SK-N-SH (cell line): ENCODE results near the gene NLGN1. TPM values are rescaled to one million over a fixed set of nuclear protein-coding genes. Genes with fewer than 3 reads are reported as not detected.

ENCODE experiments used
- CTCF ChIA-PET: fragments of 300-600, 350-600 bp; formaldehyde crosslinking; extraction: SDS; loops from one replicate; lab custom pipeline; 2021; lab: Yijun Ruan, JAX
- POLR2A ChIA-PET: fragments of 350-600 bp; sonication (Branson Sonifier 250); formaldehyde crosslinking; extraction: SDS; loops from one replicate; lab custom pipeline; 2020; ENCODE audit warnings: antibody characterized with exemption, inconsistent platforms; lab: Yijun Ruan, JAX
- DNase-seq: peaks from one replicate; pipeline ENCODE4 v3.0.0; 2012
- H2AFZ ChIP-seq: fragments of 200-600 bp; sonication (generic); 2 replicates; pipeline ENCODE4 v1.8.1; 2016; ENCODE audit warnings: antibody characterized with exemption, mild to moderate bottlenecking, low read depth
- H3F3A ChIP-seq: fragments of 200-600 bp; sonication (generic); replicated peaks from 2 replicates; pipeline ENCODE3; 2016; ENCODE audit warnings: antibody characterized with exemption, mild to moderate bottlenecking; ENCODE audit not compliant: insufficient read depth
- H3K27ac ChIP-seq, 2 experiments: fragments of 200-500 bp in 1 of 2; fragments of 200-600 bp in 1 of 2; sonication (Bioruptor generic) in 1 of 2; sonication (generic), shearing (Covaris generic) in 1 of 2; 2 replicates each; pipeline versions ENCODE4 v1.5.1 to v1.6.1; 2014 to 2016; ENCODE audit warnings: low read depth in 2 of 2, inconsistent platforms in 1 of 2, low read length in 1 of 2, mild to moderate bottlenecking in 1 of 2, mixed read lengths in 1 of 2
- H3K27me3 ChIP-seq: fragments of 200-600 bp; sonication (generic), shearing (Covaris generic); 2 replicates; pipeline ENCODE4 v1.6.1; 2016; ENCODE audit warnings: mixed run types; ENCODE audit not compliant: insufficient read depth
- H3K36me3 ChIP-seq, 2 experiments: fragments of 200-500 bp in 1 of 2; fragments of 200-600 bp in 1 of 2; sonication (Bioruptor generic) in 1 of 2; sonication (generic) in 1 of 2; replicated peaks in 1 of 2; 2 replicates each; pipeline versions ENCODE3 to v1.5.1; 2014 to 2016; ENCODE audit warnings: low read length in 1 of 2, mild to moderate bottlenecking in 1 of 2; ENCODE audit not compliant: insufficient read depth in 2 of 2, control insufficient read depth in 1 of 2
- H3K4me1 ChIP-seq, 2 experiments: fragments of 200-500 bp in 1 of 2; fragments of 200-600 bp in 1 of 2; sonication (Bioruptor generic) in 1 of 2; sonication (generic), shearing (Covaris generic) in 1 of 2; 2 replicates each; pipeline versions ENCODE4 v1.5.1 to v1.6.1; 2014 to 2016; ENCODE audit warnings: low read depth in 1 of 2, low read length in 1 of 2, mixed run types in 1 of 2; ENCODE audit not compliant: insufficient read depth in 2 of 2, control insufficient read depth in 1 of 2
- H3K4me2 ChIP-seq: fragments of 200-600 bp; sonication (generic), shearing (Covaris generic); 2 replicates; pipeline ENCODE4 v1.6.1; 2017; ENCODE audit warnings: mixed run types
- H3K4me3 ChIP-seq, 2 experiments: fragments of 200-500 bp in 1 of 2; fragments of 200-600 bp in 1 of 2; sonication (Bioruptor generic) in 1 of 2; sonication (generic), shearing (Covaris generic) in 1 of 2; 2 replicates each; pipeline versions ENCODE4 v1.5.1 to v1.8.1; 2014 to 2016; ENCODE audit warnings: low read depth in 2 of 2, inconsistent platforms in 1 of 2, low read length in 1 of 2, mild to moderate bottlenecking in 1 of 2, mixed read lengths in 1 of 2, moderate library complexity in 1 of 2
- H3K79me2 ChIP-seq: fragments of 200-600 bp; sonication (generic); 2 replicates; pipeline ENCODE4 v1.8.1; 2017; ENCODE audit warnings: mild to moderate bottlenecking; ENCODE audit not compliant: insufficient read depth
- H3K9ac ChIP-seq: fragments of 200-600 bp; sonication (generic); 2 replicates; pipeline ENCODE4 v1.6.1; 2017; ENCODE audit warnings: mixed run types
- H3K9me2 ChIP-seq: fragments of 200-600 bp; sonication (generic); 2 replicates; pipeline ENCODE4 v1.6.1; 2017; ENCODE audit warnings: mixed run types
- H3K9me3 ChIP-seq: fragments of 200-600 bp; sonication (generic); 2 replicates; pipeline ENCODE4 v1.6.1; 2017; ENCODE audit warnings: mixed run types, mild to moderate bottlenecking, moderate library complexity
- H4K20me1 ChIP-seq: fragments of 200-600 bp; sonication (generic); 2 replicates; pipeline ENCODE4 v1.6.1; 2017; ENCODE audit warnings: mild to moderate bottlenecking, mixed run types; ENCODE audit not compliant: insufficient read depth
- ELF1 ChIP-seq: IDR thresholded peaks from 2 replicates; pipeline ENCODE4 v1.4.0; 2012
- EZH2phosphoT487 ChIP-seq: fragments of 200-600 bp; sonication (generic); IDR thresholded peaks from 2 replicates; pipeline ENCODE4 v1.6.1; 2017; ENCODE audit warnings: low read depth, mixed run types, mild to moderate bottlenecking, antibody characterized with exemption, moderate library complexity, borderline replicate concordance
- FOXJ3 ChIP-seq: sonication (generic); formaldehyde crosslinking; IDR thresholded peaks from 2 replicates; pipeline ENCODE4 v1.5.1; 2020; ENCODE audit warnings: mild to moderate bottlenecking, missing genetic modification reagents
- FOXM1 ChIP-seq: IDR thresholded peaks from 2 replicates; pipeline ENCODE4 v1.4.0; 2012; ENCODE audit warnings: low read depth, mild to moderate bottlenecking
- MAX ChIP-seq: IDR thresholded peaks from 2 replicates; pipeline ENCODE4 v1.4.0; 2012; ENCODE audit warnings: low read depth
- MEF2A ChIP-seq: IDR thresholded peaks from 2 replicates; pipeline ENCODE4 v1.4.0; 2012; ENCODE audit warnings: low read depth, borderline replicate concordance
- MXI1 ChIP-seq: IDR thresholded peaks from 2 replicates; pipeline ENCODE4 v1.6.1; 2012; ENCODE audit warnings: mild to moderate bottlenecking, low read depth, low read length, improper control_type of control experiment
- NFIC ChIP-seq: IDR thresholded peaks from 2 replicates; pipeline ENCODE4 v1.4.0; 2012; ENCODE audit warnings: borderline replicate concordance
- RAD21 ChIP-seq: IDR thresholded peaks from 2 replicates; pipeline ENCODE4 v1.6.1; 2012; ENCODE audit warnings: mild to moderate bottlenecking, low read length
- RCOR1 ChIP-seq: fragments of 150-350 bp; IDR thresholded peaks from 2 replicates; pipeline ENCODE4 v1.6.1; 2017; ENCODE audit warnings: antibody characterized with exemption, low read length
- REST ChIP-seq: IDR thresholded peaks from 2 replicates; pipeline ENCODE4 v1.6.1; 2012; ENCODE audit warnings: mild to moderate bottlenecking, low read depth, low read length, moderate library complexity
- RXRA ChIP-seq: IDR thresholded peaks from 2 replicates; pipeline ENCODE4 v1.4.0; 2012; ENCODE audit warnings: low read depth, mild to moderate bottlenecking, borderline replicate concordance
- TEAD4 ChIP-seq: IDR thresholded peaks from 2 replicates; pipeline ENCODE4 v1.4.0; 2012; ENCODE audit warnings: mild to moderate bottlenecking, borderline replicate concordance; ENCODE audit not compliant: insufficient read depth
- WGBS: methylation state at CpG from one replicate; pipeline ENCODE4 v1.1.6; 2017; ENCODE audit warnings: low lambda C conversion rate; 5-methylcytosine and 5-hydroxymethylcytosine counted together
- polyA plus RNA-seq, 3 experiments: library from polyadenylated mRNA; depleted of rRNA; stranded (reverse); fragments of >200 nt; gene quantifications; 2 replicates each; pipeline ENCODE4 v1.2.3, GENCODE V29; 2012

NLGN1 gene
- polyA plus RNA-seq, 1 of the 3 experiments (the other 2 are of a cell fraction), result 1.5 TPM

GRCh38 chr3:173702561-173702960 is 305.0 kb downstream of the NLGN1 start:
- CTCF ChIA-PET, result no interaction called here
- DNase-seq, result no peak
- 75% methylated on average over 3 of the region's 3 CpGs for WGBS
- Histone ChIP-seq H3K4me2 (no peak overlapping the region), H3K36me3 (no peaks in the 10 kb centered on the region), H2AFZ (no peak overlapping the region), H3K9me3 (no peaks in the 10 kb centered on the region), H3K4me3 (no peak overlapping the region), H3K27ac (no peak overlapping the region), H3K9ac (no peak overlapping the region), H3K27me3 (no peaks in the 10 kb centered on the region), H3F3A (no peaks in the 10 kb centered on the region), H4K20me1 (no peaks in the 10 kb centered on the region), H3K4me1 (no peaks in the 10 kb centered on the region), H3K79me2 (no peaks in the 10 kb centered on the region), H3K9me2 (no peaks in the 10 kb centered on the region)
- no peak for TF ChIP-seq FOXM1
- no peak for TF ChIP-seq RXRA
- no peak for TF ChIP-seq MXI1
- TF ChIP-seq ELF1, result no peak
- TF ChIP-seq RAD21, result no peak
- TF ChIP-seq FOXJ3 (CRISPR knock-in tag), result no peak
- no peak for TF ChIP-seq EZH2phosphoT487
- TF ChIP-seq REST, result no peak
- TF ChIP-seq MEF2A, result no peak
- POLR2A ChIA-PET, result no interaction called here

GRCh38 chr3:173703771-173704170 is 306.2 kb downstream of the NLGN1 start:
- DNase-seq, result no peak
- Histone ChIP-seq H3K27me3 (no peaks in the 10 kb centered on the region), H3K36me3 (no peaks in the 10 kb centered on the region), H3K9ac (no peak overlapping the region), H3K4me1 (no peaks in the 10 kb centered on the region), H3K9me3 (no peaks in the 10 kb centered on the region), H2AFZ (no peak overlapping the region), H3K9me2 (no peaks in the 10 kb centered on the region), H3K27ac (no peak overlapping the region), H3F3A (no peaks in the 10 kb centered on the region), H3K4me3 (no peak overlapping the region), H3K79me2 (no peaks in the 10 kb centered on the region), H4K20me1 (no peaks in the 10 kb centered on the region), H3K4me2 (no peak overlapping the region)
- 57% methylated on average over 3 of the region's 3 CpGs for WGBS
- ChIA-PET POLR2A (no interaction called here), CTCF (no interaction called here)
- TF ChIP-seq NFIC, result no peak
- no peak for TF ChIP-seq MAX
- TF ChIP-seq RCOR1, result no peak
- TF ChIP-seq TEAD4, result no peak
